HFF-Myc (cell line): Measurements from ENCODE around the gene DNASE1L2.

Experiments used
- DNase-seq: peaks from one replicate; pipeline ENCODE4 v3.0.0-alpha.2; 2011; ENCODE audit warnings: low read depth; ENCODE audit errors: extremely low read depth
- H3K4me3 ChIP-seq: replicated peaks from 2 replicates; pipeline ENCODE4 v1.5.1; 2011; ENCODE audit warnings: low read depth, mild to moderate bottlenecking, control low read depth, low read length
- TF ChIP-seq, protein P1 (sequence below): IDR thresholded peaks from 2 replicates; pipeline ENCODE4 v1.5.1; 2012; ENCODE audit warnings: mild to moderate bottlenecking, low read depth, low read length, control low read depth; ENCODE audit errors: missing control alignments

DNASE1L2 gene

DNA sequence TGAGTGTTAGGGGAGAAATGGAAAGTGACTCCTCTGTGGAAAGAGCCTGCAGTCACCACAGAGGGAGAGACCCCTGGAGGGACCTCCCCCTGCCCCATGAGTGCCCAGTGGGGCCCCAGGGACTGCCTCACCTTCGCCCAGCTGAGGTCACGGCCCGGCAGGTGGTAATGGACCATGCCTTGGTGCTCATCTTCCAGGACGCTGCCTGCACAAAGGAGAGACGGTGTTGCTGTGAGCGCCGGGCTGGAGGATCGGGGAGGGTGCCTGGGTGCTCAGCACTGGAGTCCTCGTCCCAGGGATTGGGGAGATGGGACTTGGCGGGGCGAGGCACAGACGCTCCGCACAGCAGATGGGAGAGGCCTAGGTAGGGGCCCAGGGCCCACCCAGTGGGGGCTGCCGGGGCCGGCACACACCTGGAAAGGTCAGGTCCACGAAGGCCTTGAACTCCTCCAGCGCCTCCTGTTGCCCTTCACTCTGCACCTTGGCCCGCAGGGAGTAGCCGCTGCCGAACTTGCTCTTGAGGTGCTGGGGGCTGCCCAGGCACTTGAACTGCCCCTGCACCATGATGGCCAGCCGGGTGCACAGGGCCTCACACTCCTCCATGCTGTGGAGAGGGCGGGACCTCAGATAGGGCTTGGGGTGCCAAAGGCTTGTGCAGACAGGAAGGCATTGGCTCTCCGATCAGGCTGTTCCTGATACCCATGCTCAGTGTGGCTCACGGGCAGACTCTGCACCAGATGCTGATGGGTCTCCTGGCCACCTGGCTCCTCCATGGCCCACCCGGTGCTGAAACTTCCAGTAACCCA is 41.4 kb downstream of the DNASE1L2 start:
- TF ChIP-seq, protein P1, sequence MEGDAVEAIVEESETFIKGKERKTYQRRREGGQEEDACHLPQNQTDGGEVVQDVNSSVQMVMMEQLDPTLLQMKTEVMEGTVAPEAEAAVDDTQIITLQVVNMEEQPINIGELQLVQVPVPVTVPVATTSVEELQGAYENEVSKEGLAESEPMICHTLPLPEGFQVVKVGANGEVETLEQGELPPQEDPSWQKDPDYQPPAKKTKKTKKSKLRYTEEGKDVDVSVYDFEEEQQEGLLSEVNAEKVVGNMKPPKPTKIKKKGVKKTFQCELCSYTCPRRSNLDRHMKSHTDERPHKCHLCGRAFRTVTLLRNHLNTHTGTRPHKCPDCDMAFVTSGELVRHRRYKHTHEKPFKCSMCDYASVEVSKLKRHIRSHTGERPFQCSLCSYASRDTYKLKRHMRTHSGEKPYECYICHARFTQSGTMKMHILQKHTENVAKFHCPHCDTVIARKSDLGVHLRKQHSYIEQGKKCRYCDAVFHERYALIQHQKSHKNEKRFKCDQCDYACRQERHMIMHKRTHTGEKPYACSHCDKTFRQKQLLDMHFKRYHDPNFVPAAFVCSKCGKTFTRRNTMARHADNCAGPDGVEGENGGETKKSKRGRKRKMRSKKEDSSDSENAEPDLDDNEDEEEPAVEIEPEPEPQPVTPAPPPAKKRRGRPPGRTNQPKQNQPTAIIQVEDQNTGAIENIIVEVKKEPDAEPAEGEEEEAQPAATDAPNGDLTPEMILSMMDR: no peak
- H3K4me3 ChIP-seq: no peak overlapping the region
- DNase-seq: no peak

DNA sequence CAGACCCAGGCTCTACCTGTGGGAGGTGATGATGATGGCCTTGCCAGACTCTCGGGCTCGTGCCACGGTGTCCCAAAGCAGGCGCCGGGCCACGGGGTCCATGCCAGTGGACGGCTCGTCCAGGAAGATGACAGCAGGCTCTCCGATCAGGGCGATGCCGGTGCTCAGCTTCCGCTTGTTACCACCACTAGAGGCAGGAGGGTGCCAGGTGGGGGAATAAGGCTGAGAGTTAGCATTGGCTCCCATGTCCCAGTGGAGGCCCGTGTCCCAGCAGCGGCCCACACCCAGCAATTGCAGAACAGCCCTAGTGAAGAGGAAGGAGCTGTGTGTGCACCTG is 42.0 kb downstream of the DNASE1L2 start:
- TF ChIP-seq, protein P1: peak; percentile 9
- no peak overlapping the region for H3K4me3 ChIP-seq
- DNase-seq: no peak

DNA sequence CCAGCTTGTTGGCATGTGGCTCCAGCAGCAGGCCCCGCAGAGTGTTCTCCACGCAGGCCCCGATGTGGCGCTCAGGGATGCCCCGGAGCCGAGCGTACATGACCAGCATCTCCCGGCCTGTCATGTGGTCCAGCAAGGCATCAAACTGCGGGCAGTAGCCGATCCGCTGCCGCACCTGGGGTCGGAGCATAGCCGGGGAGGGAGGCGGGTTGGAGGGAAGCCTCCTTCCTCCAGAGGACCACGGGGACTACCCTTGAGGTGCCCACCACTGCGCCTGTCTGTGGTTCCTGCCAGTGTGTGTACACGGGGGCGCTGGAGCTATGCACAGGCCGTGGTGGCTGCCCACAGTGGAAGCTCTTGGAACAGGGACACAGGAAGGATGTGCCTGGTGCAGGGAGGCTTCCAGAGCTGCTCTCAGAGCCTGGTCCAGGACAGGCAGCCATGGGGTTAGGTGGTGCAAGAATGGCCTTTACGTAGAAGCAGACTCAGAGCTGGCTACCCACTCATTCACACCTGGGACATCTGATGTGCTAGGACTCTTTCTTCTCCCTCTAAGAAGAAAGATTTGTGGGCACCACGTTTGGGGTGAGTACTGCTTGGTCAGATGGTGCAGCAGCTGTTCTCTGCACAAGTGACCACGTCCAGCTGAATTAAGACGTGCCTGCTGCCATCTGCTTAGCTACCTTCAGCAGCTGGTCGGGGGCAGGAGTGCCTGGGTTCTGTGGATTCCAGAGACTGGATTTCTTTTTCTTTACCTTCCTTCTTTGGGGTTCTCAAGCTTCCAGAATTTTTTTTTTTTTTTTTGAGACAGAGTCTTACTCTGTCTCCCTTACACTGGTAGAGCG is 42.9 kb downstream of the DNASE1L2 start:
- H3K4me3 ChIP-seq: no peak overlapping the region
- no peak for DNase-seq
- TF ChIP-seq, protein P1: no peak

DNA sequence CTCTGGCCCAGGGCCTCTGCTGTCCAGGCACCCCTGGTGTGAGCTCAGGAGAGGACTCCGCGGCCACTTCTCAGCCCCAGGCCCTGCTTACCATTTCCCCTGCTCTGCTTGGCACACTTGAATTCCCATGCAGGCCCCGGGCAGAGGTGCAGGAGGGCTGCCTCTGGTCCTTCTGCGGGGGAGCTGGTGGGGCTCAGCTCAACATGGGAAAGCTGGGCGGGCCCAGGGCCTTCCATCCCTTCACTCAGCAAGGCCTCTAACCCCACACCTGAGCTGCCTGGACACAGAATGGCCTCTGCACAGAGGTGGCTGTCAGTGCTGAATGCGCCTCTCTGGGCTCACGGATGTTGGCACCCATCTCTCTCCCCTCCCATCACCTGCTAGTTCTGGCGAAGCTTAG is 44.2 kb downstream of the DNASE1L2 start:
- DNase-seq: no peak
- no peak overlapping the region for H3K4me3 ChIP-seq
- TF ChIP-seq, protein P1: no peak

DNA sequence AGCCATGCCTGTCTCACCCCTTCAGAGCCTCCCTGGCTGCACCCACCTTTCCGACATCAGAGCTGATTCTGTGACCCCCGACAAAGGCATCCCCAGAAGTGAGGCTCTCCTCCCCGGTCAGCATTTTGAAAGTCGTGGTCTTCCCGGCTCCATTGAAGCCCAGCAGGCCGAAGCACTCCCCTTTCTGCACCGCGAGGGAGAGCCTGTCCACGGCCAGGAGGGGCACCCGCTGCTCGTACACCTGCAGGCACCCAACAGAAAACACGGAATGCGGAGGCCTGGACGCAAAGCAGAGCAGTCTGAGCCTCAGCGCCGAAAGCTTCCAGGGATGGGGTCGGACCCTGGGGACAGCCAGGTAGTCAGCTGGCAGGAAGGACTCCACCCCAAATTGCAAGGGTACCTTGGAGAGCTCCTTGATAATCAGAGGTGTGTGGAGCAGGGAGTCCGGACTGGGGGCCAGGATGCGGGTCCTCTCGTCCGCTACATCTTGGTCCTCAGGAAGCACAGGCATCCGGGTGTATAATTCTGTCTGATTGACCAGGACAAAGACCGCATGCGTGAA is 44.8 kb downstream of the DNASE1L2 start:
- no peak for DNase-seq
- TF ChIP-seq, protein P1: no peak
- H3K4me3 ChIP-seq: no peak overlapping the region

DNA sequence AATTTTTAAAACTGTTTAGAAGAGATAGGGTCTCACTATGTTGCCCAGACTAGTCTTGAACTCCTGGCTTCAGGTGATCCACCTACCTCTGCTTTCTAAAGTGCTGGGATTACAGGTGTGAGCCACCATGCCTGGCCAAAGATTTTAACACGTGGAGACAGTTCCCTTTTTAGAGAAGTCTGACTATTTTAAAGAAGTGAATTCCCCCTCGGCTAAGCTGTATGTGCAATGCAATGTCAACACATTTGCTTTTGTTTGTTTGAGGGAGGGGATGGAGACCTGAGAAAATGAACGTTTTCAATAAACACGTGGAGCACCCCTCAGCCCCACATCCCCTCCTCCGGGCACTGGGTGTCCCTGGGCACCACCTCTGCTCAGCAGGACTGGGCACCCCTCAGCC is 46.0 kb downstream of the DNASE1L2 start:
- DNase-seq: no peak
- TF ChIP-seq, protein P1: no peak
- H3K4me3 ChIP-seq: no peak overlapping the region
